MG63 (cell line): ENCODE measurements around the gene MANSC4. TPM values are rescaled to one million over a fixed set of nuclear protein-coding genes. Genes with fewer than 3 reads are reported as not detected.

ENCODE experiments used
- DNase-seq: peaks from one replicate; pipeline ENCODE4 v3.0.0-alpha.2; 2020
- H3K27me3 ChIP-seq: fragments of 250-450 bp; sonication (Bioruptor Pico); 2 replicates; pipeline ENCODE4 v1.5.1; 2020; ENCODE audit warnings: mild to moderate bottlenecking, moderate library complexity
- H3K36me3 ChIP-seq: fragments of 250-450 bp; sonication (Bioruptor Pico); 2 replicates; pipeline ENCODE4 v1.5.1; 2020; ENCODE audit warnings: mild to moderate bottlenecking, moderate library complexity
- H3K4me3 ChIP-seq: fragments of 250-450 bp; sonication (Bioruptor Pico); 2 replicates; pipeline ENCODE4 v1.5.1; 2020; ENCODE audit warnings: mild to moderate bottlenecking, moderate library complexity
- H3K9me3 ChIP-seq: fragments of 250-450 bp; sonication (Bioruptor Pico); 2 replicates; pipeline ENCODE4 v1.5.1; 2020; ENCODE audit warnings: mild to moderate bottlenecking, moderate library complexity
- total RNA-seq: library from RNA; depleted of rRNA; stranded (reverse); fragments of >200 nt; shearing (Covaris generic); gene quantifications from 2 replicates; pipeline ENCODE4 v1.2.3, GENCODE V29; 2014; ENCODE audit warnings: low replicate concordance; rRNA removed

Gene MANSC4
- total RNA-seq, 1 experiment from 2014 or later: not detected

GRCh38 chr12:27732281-27732680 lies 47.8 kb downstream of the MANSC4 start:
- Histone ChIP-seq H3K36me3 (peaks cover 51% of the 10 kb centered on the region), H3K9me3 (no peaks in the 10 kb centered on the region), H3K4me3 (no peak overlapping the region), H3K27me3 (no peaks in the 10 kb centered on the region)
- no peak for DNase-seq

GRCh38 chr12:27730097-27730588 lies 49.9 kb downstream of the MANSC4 start:
- Histone ChIP-seq H3K36me3 (peaks cover 59% of the 10 kb centered on the region), H3K9me3 (no peaks in the 10 kb centered on the region), H3K4me3 (no peak overlapping the region), H3K27me3 (no peaks in the 10 kb centered on the region)
- no peak for DNase-seq

GRCh38 chr12:27723212-27723611 lies 56.8 kb downstream of the MANSC4 start:
- Histone ChIP-seq H3K9me3 (no peaks in the 10 kb centered on the region), H3K36me3 (peaks cover 60% of the 10 kb centered on the region), H3K27me3 (no peaks in the 10 kb centered on the region), H3K4me3 (no peak overlapping the region)
- DNase-seq: no peak

Other genes starting within 250 kb of the MANSC4 start
- 1.2 and 1.4 TPM in 2 replicates for gene REP15, start 83.8 kb downstream of the MANSC4 start, total RNA-seq
- gene MRPS35, start 69.4 kb downstream of the MANSC4 start, total RNA-seq: 78.8 and 88.8 TPM in 2 replicates
- gene KLHL42, start within 50 bp of the MANSC4 start, total RNA-seq: 10.6 and 13.6 TPM in 2 replicates
- gene PTHLH, start 192.5 kb upstream of the MANSC4 start, total RNA-seq: not detected in 2 replicates